Measurements from ENCODE around the gene MIAT. TPM values are rescaled to one million over a fixed set of nuclear protein-coding genes. Genes with fewer than 3 reads are reported as not detected.

Gene MIAT
- total and polyA plus RNA-seq, 2 of the 13 experiments (the other 11 are each of a cell fraction or from before 2014, with no cell fraction given) = 0.04 TPM; not detected in 1

- Histone ChIP-seq H3K27me3 (ENCODE audit: control insufficient read depth in 1 of 2, insufficient read depth in 2 of 2, low read length in 2 of 2) (peaks cover 7 to 81% of the 10 kb centered on the region in 2 experiments; a peak in 3 of 5 replicates), H3K27ac (ENCODE audit: extremely low read length, insufficient read depth, low read length) (no peak overlapping the region), H3K9me3 (ENCODE audit: low read length) (no peaks in the 10 kb centered on the region), H2AFZ (ENCODE audit: low read length) (no peak overlapping the region), H3K4me3 (replicated peaks in 1 of 3; ENCODE audit: insufficient read depth in 1 of 3, low read depth in 2 of 3, low read length in 3 of 3) (no peak overlapping the region), H3K9ac (ENCODE audit: insufficient read depth, low read depth, low read length) (no peak overlapping the region), H3K79me2 (ENCODE audit: insufficient read depth, low read length) (no peaks in the 10 kb centered on the region), H3K4me2 (ENCODE audit: low read depth, low read length) (no peak overlapping the region), H4K20me1 (ENCODE audit: insufficient read depth, low read length) (no peaks in the 10 kb centered on the region; the same call in 1 of the 2 replicates), H3K36me3 (replicated peaks in 1 of 2; ENCODE audit: control insufficient read depth in 1 of 2, insufficient read depth in 2 of 2, low read length in 2 of 2) (no peaks in the 10 kb centered on the region), H3K4me1 (ENCODE audit: insufficient read depth, low read length) (peaks cover 9% of the 10 kb centered on the region)
- CTCF ChIA-PET (ENCODE audit: low intra/inter-chr PET ratio, low total read pairs) = no interaction called here
- TF ChIP-seq ZNF503 (CRISPR knock-in tag; IDR thresholded peaks at IDR 0.05) (no peak), ZNF563 (CRISPR knock-in tag; IDR thresholded peaks at IDR 0.05) (no peak), RCOR2 (CRISPR knock-in tag; IDR thresholded peaks at IDR 0.05) (no peak)
- no peak for ATAC-seq
- POLR2A ChIA-PET = no interaction called here
- in situ Hi-C loops (cut with HindIII; ENCODE audit: extremely low pct_ligation_motif_present, low pct_unique_long_range_greater_than_20kb) (no loop called here), intact Hi-C loops (cut with micrococcal nuclease; ENCODE audit: unreplicated experiment) (no loop called here)
- WGBS (ENCODE audit: low lambda C conversion rate) = 23% methylated on average over 11 of the region's 15 CpGs
- no TSS peak for BruUV-seq (replicated peaks)
- no peak for DNase-seq (ENCODE audit: low spot score)
- FAIRE-seq = no peak
Measured at GRCh38 chr22:26643418-26644100, 13.8 kb upstream of the MIAT start.

GRCh38 chr22:26646158-26646557 is 11.2 kb upstream of the MIAT start:
- Histone ChIP-seq H3K4me2 (ENCODE audit: low read depth, low read length) (no peak overlapping the region), H3K27me3 (ENCODE audit: control insufficient read depth in 1 of 2, insufficient read depth in 2 of 2, low read length in 2 of 2) (peaks cover 13 to 89% of the 10 kb centered on the region in 2 experiments), H2AFZ (ENCODE audit: low read length) (no peak overlapping the region), H3K9ac (ENCODE audit: insufficient read depth, low read depth, low read length) (no peak overlapping the region), H4K20me1 (ENCODE audit: insufficient read depth, low read length) (no peaks in the 10 kb centered on the region; the same call in 1 of the 2 replicates), H3K4me1 (ENCODE audit: insufficient read depth, low read length) (peaks cover 9% of the 10 kb centered on the region), H3K79me2 (ENCODE audit: insufficient read depth, low read length) (no peaks in the 10 kb centered on the region), H3K27ac (ENCODE audit: extremely low read length, insufficient read depth, low read length) (no peak overlapping the region), H3K36me3 (replicated peaks in 1 of 2; ENCODE audit: control insufficient read depth in 1 of 2, insufficient read depth in 2 of 2, low read length in 2 of 2) (no peaks in the 10 kb centered on the region), H3K4me3 (replicated peaks in 1 of 3; ENCODE audit: insufficient read depth in 1 of 3, low read depth in 2 of 3, low read length in 3 of 3) (no peak overlapping the region), H3K9me3 (ENCODE audit: low read length) (no peaks in the 10 kb centered on the region)
- no TSS peak for BruUV-seq (replicated peaks)
- in situ Hi-C loops (cut with HindIII; ENCODE audit: extremely low pct_ligation_motif_present, low pct_unique_long_range_greater_than_20kb) (no loop called here), intact Hi-C loops (cut with micrococcal nuclease; ENCODE audit: unreplicated experiment) (no loop called here)
- 7% methylated on average over 5 of the region's 5 CpGs for WGBS (ENCODE audit: low lambda C conversion rate)
- DNase-seq (ENCODE audit: low spot score) = no peak
- ChIA-PET POLR2A (no interaction called here), CTCF (ENCODE audit: low intra/inter-chr PET ratio, low total read pairs) (no interaction called here)
- ATAC-seq = no peak
- no peak for FAIRE-seq
- TF ChIP-seq TGIF2 (CRISPR knock-in tag; IDR thresholded peaks at IDR 0.05) = no peak
- no peak for TF ChIP-seq THYN1 (CRISPR knock-in tag; IDR thresholded peaks at IDR 0.05; ENCODE audit: borderline replicate concordance, low read depth)
- TF ChIP-seq ZNF296 (CRISPR knock-in tag; conservative IDR thresholded peaks at IDR 0.05) = no peak
- TF ChIP-seq ZNF652 (CRISPR knock-in tag; IDR thresholded peaks at IDR 0.05; ENCODE audit: borderline replicate concordance, low read depth) = no peak
- no peak for TF ChIP-seq ZNF710 (CRISPR knock-in tag; IDR thresholded peaks at IDR 0.05; ENCODE audit: borderline replicate concordance)
- no peak for TF ChIP-seq MZF1 (CRISPR knock-in tag; IDR thresholded peaks at IDR 0.05; ENCODE audit: borderline replicate concordance)
- TF ChIP-seq ZFP41 (CRISPR knock-in tag; IDR thresholded peaks at IDR 0.05; ENCODE audit: borderline replicate concordance) = no peak
- no peak for TF ChIP-seq SOX13 (IDR thresholded peaks at IDR 0.05)
- no peak for TF ChIP-seq SOX13 (CRISPR knock-in tag; conservative IDR thresholded peaks at IDR 0.05 in 1 of 2, IDR thresholded peaks at IDR 0.05 in 1 of 2)
- TF ChIP-seq ZNF720 (CRISPR knock-in tag; IDR thresholded peaks at IDR 0.05) = no peak
- no peak for TF ChIP-seq HMGA1 (CRISPR knock-in tag; conservative IDR thresholded peaks at IDR 0.05)
- no peak for TF ChIP-seq HNF4G (IDR thresholded peaks at IDR 0.05; ENCODE audit: borderline replicate concordance, low read depth, low read length)
- no peak for TF ChIP-seq HNF4G (CRISPR knock-in tag; IDR thresholded peaks at IDR 0.05; ENCODE audit: borderline replicate concordance, low read depth)
